ENCODE results near the gene MT1M. TPM values are rescaled to one million over a fixed set of nuclear protein-coding genes. Genes with fewer than 3 reads are reported as not detected.

MT1M gene
- total RNA-seq, 1 experiment from 2014 or later = 1.8 TPM

DNA sequence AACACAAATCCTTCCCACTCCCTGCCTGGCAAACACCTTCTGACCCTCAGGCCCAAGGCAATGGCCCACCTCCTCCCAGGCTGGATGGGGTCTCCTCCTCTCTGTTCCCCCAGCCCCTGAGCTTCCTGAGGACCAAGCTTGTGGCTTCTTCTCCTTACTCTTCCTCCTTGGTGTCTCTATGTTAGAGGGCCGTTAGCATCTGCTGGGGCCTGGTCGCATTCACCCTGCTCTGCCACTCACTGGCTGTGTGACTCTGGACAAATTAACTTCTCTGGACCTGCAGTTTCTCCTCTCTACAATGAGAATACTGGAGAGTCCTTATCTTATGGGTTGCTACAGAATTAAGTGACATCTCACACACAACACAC, 24.8 kb upstream of the MT1M start:
- Histone ChIP-seq H3K27ac (ENCODE audit: low read length) (peak overlapping the region; percentile 95), H3K4me1 (ENCODE audit: control insufficient read depth, insufficient read depth, low read length) (peaks cover 59% of the 10 kb centered on the region), H3K27me3 (ENCODE audit: control insufficient read depth, insufficient read depth, low read length) (no peaks in the 10 kb centered on the region), H3K9me3 (ENCODE audit: control insufficient read depth, insufficient read depth, low read depth, low read length) (no peaks in the 10 kb centered on the region), H3K4me3 (ENCODE audit: low read depth in 2 of 2, low read length in 2 of 2) (peak overlapping the region; percentile 78 to 87), H3K36me3 (ENCODE audit: control insufficient read depth, insufficient read depth, low read length) (peaks cover 3% of the 10 kb centered on the region; the same call in 1 of the 2 replicates)
- DNase-seq (ENCODE audit: low read depth, low spot score) = no peak
- ChIA-PET CTCF (no interaction called here), POLR2A (no interaction called here)
- no peak for ATAC-seq
- BruUV-seq (replicated peaks) = no TSS peak
- TF ChIP-seq POLR2AphosphoS5 (IDR thresholded peaks at IDR 0.05; ENCODE audit: low read depth, low read length) (no peak; the same call in 1 of the 2 replicates), SIN3A (IDR thresholded peaks at IDR 0.05; ENCODE audit: borderline replicate concordance, insufficient read depth, low read depth, low read length) (no peak), TCF7L2 (IDR thresholded peaks at IDR 0.05; ENCODE audit: low read depth, low read length) (no peak)
- TF ChIP-seq, protein P1, sequence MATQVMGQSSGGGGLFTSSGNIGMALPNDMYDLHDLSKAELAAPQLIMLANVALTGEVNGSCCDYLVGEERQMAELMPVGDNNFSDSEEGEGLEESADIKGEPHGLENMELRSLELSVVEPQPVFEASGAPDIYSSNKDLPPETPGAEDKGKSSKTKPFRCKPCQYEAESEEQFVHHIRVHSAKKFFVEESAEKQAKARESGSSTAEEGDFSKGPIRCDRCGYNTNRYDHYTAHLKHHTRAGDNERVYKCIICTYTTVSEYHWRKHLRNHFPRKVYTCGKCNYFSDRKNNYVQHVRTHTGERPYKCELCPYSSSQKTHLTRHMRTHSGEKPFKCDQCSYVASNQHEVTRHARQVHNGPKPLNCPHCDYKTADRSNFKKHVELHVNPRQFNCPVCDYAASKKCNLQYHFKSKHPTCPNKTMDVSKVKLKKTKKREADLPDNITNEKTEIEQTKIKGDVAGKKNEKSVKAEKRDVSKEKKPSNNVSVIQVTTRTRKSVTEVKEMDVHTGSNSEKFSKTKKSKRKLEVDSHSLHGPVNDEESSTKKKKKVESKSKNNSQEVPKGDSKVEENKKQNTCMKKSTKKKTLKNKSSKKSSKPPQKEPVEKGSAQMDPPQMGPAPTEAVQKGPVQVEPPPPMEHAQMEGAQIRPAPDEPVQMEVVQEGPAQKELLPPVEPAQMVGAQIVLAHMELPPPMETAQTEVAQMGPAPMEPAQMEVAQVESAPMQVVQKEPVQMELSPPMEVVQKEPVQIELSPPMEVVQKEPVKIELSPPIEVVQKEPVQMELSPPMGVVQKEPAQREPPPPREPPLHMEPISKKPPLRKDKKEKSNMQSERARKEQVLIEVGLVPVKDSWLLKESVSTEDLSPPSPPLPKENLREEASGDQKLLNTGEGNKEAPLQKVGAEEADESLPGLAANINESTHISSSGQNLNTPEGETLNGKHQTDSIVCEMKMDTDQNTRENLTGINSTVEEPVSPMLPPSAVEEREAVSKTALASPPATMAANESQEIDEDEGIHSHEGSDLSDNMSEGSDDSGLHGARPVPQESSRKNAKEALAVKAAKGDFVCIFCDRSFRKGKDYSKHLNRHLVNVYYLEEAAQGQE (IDR thresholded peaks at IDR 0.05; ENCODE audit: insufficient read depth in 1 of 2, low read depth in 2 of 2, low read length in 1 of 2) = no peak
- TF ChIP-seq, protein P2, sequence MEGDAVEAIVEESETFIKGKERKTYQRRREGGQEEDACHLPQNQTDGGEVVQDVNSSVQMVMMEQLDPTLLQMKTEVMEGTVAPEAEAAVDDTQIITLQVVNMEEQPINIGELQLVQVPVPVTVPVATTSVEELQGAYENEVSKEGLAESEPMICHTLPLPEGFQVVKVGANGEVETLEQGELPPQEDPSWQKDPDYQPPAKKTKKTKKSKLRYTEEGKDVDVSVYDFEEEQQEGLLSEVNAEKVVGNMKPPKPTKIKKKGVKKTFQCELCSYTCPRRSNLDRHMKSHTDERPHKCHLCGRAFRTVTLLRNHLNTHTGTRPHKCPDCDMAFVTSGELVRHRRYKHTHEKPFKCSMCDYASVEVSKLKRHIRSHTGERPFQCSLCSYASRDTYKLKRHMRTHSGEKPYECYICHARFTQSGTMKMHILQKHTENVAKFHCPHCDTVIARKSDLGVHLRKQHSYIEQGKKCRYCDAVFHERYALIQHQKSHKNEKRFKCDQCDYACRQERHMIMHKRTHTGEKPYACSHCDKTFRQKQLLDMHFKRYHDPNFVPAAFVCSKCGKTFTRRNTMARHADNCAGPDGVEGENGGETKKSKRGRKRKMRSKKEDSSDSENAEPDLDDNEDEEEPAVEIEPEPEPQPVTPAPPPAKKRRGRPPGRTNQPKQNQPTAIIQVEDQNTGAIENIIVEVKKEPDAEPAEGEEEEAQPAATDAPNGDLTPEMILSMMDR (IDR thresholded peaks at IDR 0.05) = no peak
- in situ Hi-C loops (cut with HindIII; ENCODE audit: low pct_unique_long_range_greater_than_20kb, low sequenced_read_pairs) = no loop called here
- intact Hi-C loops (cut with micrococcal nuclease; ENCODE audit: unreplicated experiment) = loop anchor here (5.0 kb wide), 1 partner anchor 95 kb away; no protein-coding TSS in a partner anchor

DNA sequence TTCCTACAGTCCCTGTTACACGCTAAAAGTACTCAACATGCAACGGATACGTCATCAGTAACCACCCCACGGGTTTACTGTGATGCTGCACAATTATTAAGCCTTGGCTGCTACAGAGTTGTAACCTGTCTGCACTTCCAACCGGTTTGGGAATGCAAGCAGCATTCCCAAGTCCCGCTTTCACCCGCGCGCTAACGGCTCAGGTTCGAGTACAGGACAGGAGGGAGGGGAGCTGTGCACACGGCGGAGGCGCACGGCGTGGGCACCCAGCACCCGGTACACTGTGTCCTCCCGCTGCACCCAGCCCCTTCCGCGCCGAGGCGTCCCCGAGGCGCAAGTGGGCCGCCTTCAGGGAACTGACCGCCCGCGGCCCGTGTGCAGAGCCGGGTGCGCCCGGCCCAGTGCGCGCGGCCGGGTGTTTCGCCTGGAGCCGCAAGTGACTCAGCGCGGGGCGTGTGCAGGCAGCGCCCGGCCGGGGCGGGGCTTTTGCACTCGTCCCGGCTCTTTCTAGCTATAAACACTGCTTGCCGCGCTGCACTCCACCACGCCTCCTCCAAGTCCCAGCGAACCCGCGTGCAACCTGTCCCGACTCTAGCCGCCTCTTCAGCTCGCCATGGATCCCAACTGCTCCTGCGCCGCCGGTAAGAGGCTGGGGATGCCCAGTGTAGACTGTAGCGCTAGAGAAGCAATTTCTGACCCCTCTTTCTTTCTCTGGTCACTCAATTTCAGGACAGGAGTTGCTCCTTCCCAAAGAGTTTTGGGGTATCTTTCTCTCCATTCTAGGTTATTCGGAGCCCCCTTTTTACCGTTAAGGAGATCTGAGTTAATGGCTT, 24.2 kb upstream of the MT1M start, which contains the start of gene MT2A:
MT2A (plus strand) TSS at position 542 of the 833 bp plus-strand sequence; CDS start at position 614, 72 bp downstream.
- intact Hi-C loops (cut with micrococcal nuclease; ENCODE audit: unreplicated experiment) (loop anchor here (5.0 kb wide), 1 partner anchor 94 kb away; no protein-coding TSS in a partner anchor), in situ Hi-C loops (cut with HindIII; ENCODE audit: low pct_unique_long_range_greater_than_20kb, low sequenced_read_pairs) (no loop called here)
- Histone ChIP-seq H3K36me3 (ENCODE audit: control insufficient read depth, insufficient read depth, low read length) (peaks cover 3% of the 10 kb centered on the region; the same call in 1 of the 2 replicates), H3K4me1 (ENCODE audit: control insufficient read depth, insufficient read depth, low read length) (peaks cover 62% of the 10 kb centered on the region), H3K9me3 (ENCODE audit: control insufficient read depth, insufficient read depth, low read depth, low read length) (no peaks in the 10 kb centered on the region), H3K4me3 (ENCODE audit: low read depth in 2 of 2, low read length in 2 of 2) (peak within 1 kb of the TSS; percentile 78 to 87), H3K27me3 (ENCODE audit: control insufficient read depth, insufficient read depth, low read length) (no peaks in the 10 kb centered on the region), H3K27ac (ENCODE audit: low read length) (peak within 1 kb of the TSS; percentile 95)
- ATAC-seq (peak; percentile 77), DNase-seq (ENCODE audit: low read depth, low spot score) (no peak)
- POLR2A ChIA-PET = interaction anchor here (0.7 kb wide), 2 partner anchors 12 to 19 kb away, joined by 3 to 4 read pairs; no protein-coding TSS in a partner anchor
- TF ChIP-seq SIN3A (IDR thresholded peaks at IDR 0.05; ENCODE audit: borderline replicate concordance, insufficient read depth, low read depth, low read length) = peak; percentile 77; the same call in 1 of the 2 replicates
- TF ChIP-seq, protein P1 (IDR thresholded peaks at IDR 0.05; ENCODE audit: insufficient read depth in 1 of 2, low read depth in 2 of 2, low read length in 1 of 2) = no peak
- TF ChIP-seq POLR2AphosphoS5 (IDR thresholded peaks at IDR 0.05; ENCODE audit: low read depth, low read length) = peak; percentile 92
- peak; percentile 39; the same call in 1 of the 2 replicates for TF ChIP-seq TCF7L2 (IDR thresholded peaks at IDR 0.05; ENCODE audit: low read depth, low read length)
- TSS peak; percentile 60 for BruUV-seq (replicated peaks)
- CTCF ChIA-PET = interaction anchor here (0.7 to 1.0 kb wide), 3 partner anchors 9 to 17 kb away, joined by 3 read pairs; partner anchors contain the start of gene MT1E

Data from Panc1 (cell line).